Measurements from ENCODE around the gene ACADVL. TPM values are rescaled to one million over a fixed set of nuclear protein-coding genes. Genes with fewer than 3 reads are reported as not detected.

Gene ACADVL
- total and polyA plus RNA-seq, 12 donors, result 807 to 4,806 (median 1,322) TPM

GRCh38 chr17:7259555-7259889 lies 39.8 kb downstream of the ACADVL start:
- TF ChIP-seq CTCF (IDR thresholded peaks at IDR 0.05), result no peak
- Histone ChIP-seq H3K27ac (no peak overlapping the region), H3K9me3 (no peaks in the 10 kb centered on the region), H3K27me3 (peaks cover 14 to 44% (median 38%) of the 10 kb centered on the region in 7 donors), H3K36me3 (peaks cover 0 to 53% (median 37%) of the 10 kb centered on the region in 9 donors), H3K4me3 (no peak overlapping the region), H3K4me1 (peaks cover 7 to 41% (median 29%) of the 10 kb centered on the region in 9 donors)
- DNase-seq (no peak), ATAC-seq (no peak)
- WGBS, 2 donors, result 93 to 97% methylated on average over 6 of the region's 6 CpGs
- intact Hi-C loops (cut with DNase I), result loop anchor here in 2 of 10 donors (10.0 kb wide), 2 partner anchors 305 to 315 kb away; partner anchors contain the start of genes CD68 (in 1 of the 2) and SENP3 (in 1 of the 2)

GRCh38 chr17:7260151-7260550 lies 40.4 kb downstream of the ACADVL start:
- ATAC-seq (peak in 4 of 8 donors; percentile 7 to 25 (median 13)), DNase-seq (no peak)
- whole genome bisulfite sequencing, 2 donors, result 89 to 92% methylated on average over 4 of the region's 4 CpGs
- Histone ChIP-seq H3K36me3 (peaks cover 0 to 47% (median 30%) of the 10 kb centered on the region in 9 donors), H3K9me3 (no peaks in the 10 kb centered on the region), H3K4me1 (peaks cover 7 to 41% (median 29%) of the 10 kb centered on the region in 9 donors), H3K4me3 (no peak overlapping the region), H3K27me3 (peaks cover 14 to 51% (median 42%) of the 10 kb centered on the region in 7 donors), H3K27ac (no peak overlapping the region)
- no peak for TF ChIP-seq CTCF (IDR thresholded peaks at IDR 0.05)
- intact Hi-C loops (cut with DNase I), result loop anchor here in 1 of 10 donors (5.0 kb wide), 1 partner anchor 47 kb away; the partner anchor contains the start of gene EIF5A

- intact Hi-C loops (cut with DNase I), result loop anchor here in 1 of 10 donors (5.0 kb wide), 1 partner anchor 46 kb away; the partner anchor contains the start of gene EIF5A
- no peak for TF ChIP-seq CTCF (IDR thresholded peaks at IDR 0.05)
- DNase-seq (no peak), ATAC-seq (peak; percentile 43 to 71 (median 60))
- H3K9me3 ChIP-seq, result no peaks in the 10 kb centered on the region
- WGBS, 2 donors, result 6 to 9% methylated on average over 53 to 54 of the region's 54 CpGs
- peaks cover 14 to 57% (median 46%) of the 10 kb centered on the region in 7 donors for H3K27me3 ChIP-seq
- H3K27ac ChIP-seq, result peak overlapping the region in 4 of 10 donors; percentile 11 to 65 (median 20)
- peaks cover 7 to 41% (median 29%) of the 10 kb centered on the region in 9 donors for H3K4me1 ChIP-seq
- H3K36me3 ChIP-seq, result peaks cover 0 to 40% (median 24%) of the 10 kb centered on the region in 9 donors
- H3K4me3 ChIP-seq, result peak overlapping the region; percentile 35 to 61 (median 52)
Observed at GRCh38 chr17:7260651-7261378, 41.1 kb downstream of the ACADVL start.

- H3K36me3 ChIP-seq, result peaks cover 0 to 33% (median 20%) of the 10 kb centered on the region in 9 donors
- peaks cover 7 to 41% (median 29%) of the 10 kb centered on the region in 9 donors for H3K4me1 ChIP-seq
- peak overlapping the region; percentile 35 to 61 (median 52) for H3K4me3 ChIP-seq
- DNase-seq, result no peak
- TF ChIP-seq CTCF (IDR thresholded peaks at IDR 0.05), result no peak
- peak; percentile 6 to 30 (median 23) for ATAC-seq
- H3K9me3 ChIP-seq, result no peaks in the 10 kb centered on the region
- 8 to 11% methylated on average over 47 to 71 of the region's 71 CpGs for WGBS, 2 donors
- H3K27ac ChIP-seq, result peak overlapping the region in 3 of 10 donors; percentile 19 to 65 (median 22)
- intact Hi-C loops (cut with DNase I), result loop anchor here in 1 of 10 donors (5.0 kb wide), 1 partner anchor 46 kb away; the partner anchor contains the start of gene EIF5A
- peaks cover 14 to 63% (median 47%) of the 10 kb centered on the region in 7 donors for H3K27me3 ChIP-seq
Observed at GRCh38 chr17:7261379-7262191, 41.8 kb downstream of the ACADVL start.
